ENCODE results near the gene KCNA2. TPM values are rescaled to one million over a fixed set of nuclear protein-coding genes. Genes with fewer than 3 reads are reported as not detected.

Gene KCNA2
- total RNA-seq, 4 donors from 2014 or later: 1.7 to 4.3 (median 2.7) TPM

GRCh38 chr1:110620250-110620615 lies 14.1 kb upstream of the KCNA2 start:
- Histone ChIP-seq H3K27me3 (peaks cover 0 to 55% (median 8%) of the 10 kb centered on the region in 4 donors), H3K36me3 (no peaks in the 10 kb centered on the region), H3K27ac (replicated peaks in 1 of 4) (no peak overlapping the region), H3K4me3 (no peak overlapping the region), H3K4me1 (peaks cover 7 to 11% (median 9%) of the 10 kb centered on the region in 4 donors), H3K9me3 (peaks cover 0 to 6% (median 0%) of the 10 kb centered on the region in 4 donors)
- TF ChIP-seq POLR2AphosphoS5 (IDR thresholded peaks at IDR 0.05): no peak
- TF ChIP-seq CTCF (IDR thresholded peaks at IDR 0.05): no peak
- no peak for TF ChIP-seq POLR2A (IDR thresholded peaks at IDR 0.05; ENCODE audit: low read depth)
- no peak for TF ChIP-seq EP300 (IDR thresholded peaks at IDR 0.05)
- DNase-seq (ENCODE audit: extremely low spot score): no peak
- intact Hi-C loops (cut with DNase I): no loop called here
- WGBS: 77% methylated on average over 8 of the region's 8 CpGs

- DNase-seq (ENCODE audit: extremely low spot score): no peak
- peaks cover 0 to 59% (median 8%) of the 10 kb centered on the region in 4 donors for H3K27me3 ChIP-seq
- WGBS: 6% methylated on average over 27 of the region's 27 CpGs
These were observed 13.5 kb upstream of the KCNA2 start for GRCh38 chr1:110619412-110620249.

GRCh38 chr1:110618668-110619067 lies 12.5 kb upstream of the KCNA2 start:
- H3K4me1 ChIP-seq: peaks cover 7 to 11% (median 9%) of the 10 kb centered on the region in 4 donors
- no peak overlapping the region for H3K4me3 ChIP-seq
- intact Hi-C loops (cut with DNase I): loop anchor here (5.0 to 10.0 kb wide), 2 partner anchors 94 to 164 kb away; no protein-coding TSS in a partner anchor
- no peak for DNase-seq (ENCODE audit: extremely low spot score)
- no peak overlapping the region for H3K27ac ChIP-seq (replicated peaks in 1 of 4)
- WGBS: 68% methylated on average over 5 of the region's 5 CpGs
- TF ChIP-seq CTCF (IDR thresholded peaks at IDR 0.05) (no peak), POLR2AphosphoS5 (IDR thresholded peaks at IDR 0.05) (no peak), POLR2A (IDR thresholded peaks at IDR 0.05; ENCODE audit: low read depth) (no peak), EP300 (IDR thresholded peaks at IDR 0.05) (no peak)
- peaks cover 0 to 65% (median 8%) of the 10 kb centered on the region in 4 donors for H3K27me3 ChIP-seq
- H3K9me3 ChIP-seq: peaks cover 0 to 4% (median 0%) of the 10 kb centered on the region in 4 donors
- no peaks in the 10 kb centered on the region for H3K36me3 ChIP-seq

More at GRCh38 chr1:110619412-110620249, 13.5 kb upstream of the KCNA2 start:
- H3K36me3 ChIP-seq: no peaks in the 10 kb centered on the region
- H3K27ac ChIP-seq (replicated peaks in 1 of 4): no peak overlapping the region
- peaks cover 0 to 6% (median 0%) of the 10 kb centered on the region in 4 donors for H3K9me3 ChIP-seq
- H3K4me1 ChIP-seq: peaks cover 7 to 11% (median 9%) of the 10 kb centered on the region in 4 donors
- H3K4me3 ChIP-seq: peak overlapping the region in 1 of 4 donors; percentile 45
- TF ChIP-seq POLR2AphosphoS5 (IDR thresholded peaks at IDR 0.05) (no peak), CTCF (IDR thresholded peaks at IDR 0.05) (peak; percentile 73 to 86 (median 86)), EP300 (IDR thresholded peaks at IDR 0.05) (no peak), POLR2A (IDR thresholded peaks at IDR 0.05; ENCODE audit: low read depth) (no peak)
- intact Hi-C loops (cut with DNase I): loop anchor here (5.0 to 10.0 kb wide), 2 partner anchors 95 to 163 kb away; no protein-coding TSS in a partner anchor

- peaks cover 0 to 76% (median 8%) of the 10 kb centered on the region in 4 donors for H3K27me3 ChIP-seq
- no peak overlapping the region for H3K27ac ChIP-seq (replicated peaks in 1 of 4)
- intact Hi-C loops (cut with DNase I): loop anchor here (5.0 to 10.0 kb wide), 2 partner anchors 93 to 165 kb away; no protein-coding TSS in a partner anchor
- H3K4me1 ChIP-seq: peaks cover 7 to 11% (median 9%) of the 10 kb centered on the region in 4 donors
- H3K36me3 ChIP-seq: no peaks in the 10 kb centered on the region
- H3K4me3 ChIP-seq: no peak overlapping the region
- DNase-seq (ENCODE audit: extremely low spot score): no peak
- WGBS: 76% methylated on average over 5 of the region's 5 CpGs
- H3K9me3 ChIP-seq: no peaks in the 10 kb centered on the region
- TF ChIP-seq CTCF (IDR thresholded peaks at IDR 0.05) (no peak), POLR2AphosphoS5 (IDR thresholded peaks at IDR 0.05) (no peak), POLR2A (IDR thresholded peaks at IDR 0.05; ENCODE audit: low read depth) (no peak), EP300 (IDR thresholded peaks at IDR 0.05) (no peak)
These were observed 11.4 kb upstream of the KCNA2 start for GRCh38 chr1:110617589-110617988.

Measured in esophagus muscularis mucosa (tissue), 4 donors.